ENCODE results near the gene ALAS1.
"Not testable (repeated sequence)": the region's sequence is repeated elsewhere in the genome, so short reads cannot be mapped to it uniquely, and the experiment has no call there.

The ALAS1 gene

GRCh38 chr3:52177701-52178042 is 20.3 kb upstream of the ALAS1 start:
- DNase-seq = no peak

- not testable (repeated sequence) for DNase-seq
Observed at GRCh38 chr3:52178126-52178525, 19.8 kb upstream of the ALAS1 start.

- no peak for DNase-seq
Observed at GRCh38 chr3:52178537-52178936, 19.4 kb upstream of the ALAS1 start.

GRCh38 chr3:52181543-52181942 is 16.4 kb upstream of the ALAS1 start:
- no peak for DNase-seq

GRCh38 chr3:52182196-52182595 is 15.8 kb upstream of the ALAS1 start:
- no peak for DNase-seq

GRCh38 chr3:52182691-52183090 is 15.3 kb upstream of the ALAS1 start:
- no peak for DNase-seq

- no peak for DNase-seq
Observed at GRCh38 chr3:52183786-52184445, 14.0 kb upstream of the ALAS1 start.

GRCh38 chr3:52184690-52185089 is 13.3 kb upstream of the ALAS1 start:
- no peak for DNase-seq

GRCh38 chr3:52185311-52185710 is 12.6 kb upstream of the ALAS1 start:
- no peak for DNase-seq

GRCh38 chr3:52185837-52186236 is 12.1 kb upstream of the ALAS1 start:
- no peak for DNase-seq

- no peak for DNase-seq
Observed at GRCh38 chr3:52186729-52187128, 11.2 kb upstream of the ALAS1 start.

GRCh38 chr3:52188556-52188955 is 9.4 kb upstream of the ALAS1 start:
- no peak for DNase-seq

- no peak for DNase-seq
Observed at GRCh38 chr3:52190294-52191074, 7.5 kb upstream of the ALAS1 start.

GRCh38 chr3:52191663-52192062 is 6.3 kb upstream of the ALAS1 start:
- no peak for DNase-seq

GRCh38 chr3:52193065-52193464 is 4.9 kb upstream of the ALAS1 start:
- no peak for DNase-seq

GRCh38 chr3:52194485-52195290 is 3.3 kb upstream of the ALAS1 start:
- DNase-seq = no peak

- no peak for DNase-seq
Observed at GRCh38 chr3:52195291-52195597, 2.7 kb upstream of the ALAS1 start.

- DNase-seq = no peak
Observed at GRCh38 chr3:52195823-52196331, 2.1 kb upstream of the ALAS1 start.

- DNase-seq = no peak
Observed at GRCh38 chr3:52196977-52197376, 983 bp upstream of the ALAS1 start.

- DNase-seq = no peak
Observed at GRCh38 chr3:52197499-52197841, 490 bp upstream of the ALAS1 start.

- DNase-seq = no peak
Observed at GRCh38 chr3:52198643-52199608, 966 bp downstream of the ALAS1 start.

- no peak for DNase-seq
Observed at GRCh38 chr3:52200981-52201679, 3.2 kb downstream of the ALAS1 start.
